Mesothelial cell of epicardium (in vitro differentiated cells): Measurements from ENCODE around the gene RERE. TPM values are rescaled to one million over a fixed set of nuclear protein-coding genes. Genes with fewer than 3 reads are reported as not detected.
A peak's percentile ranks its signal among the peaks of the same experiment; 100 is the strongest.

Source experiments
- DNase-seq, 2 experiments: peaks; one replicate each; pipeline ENCODE4 v3.0.0; 2021; ENCODE audit warnings: low spot score in 2 of 2; ENCODE audit not compliant: unreplicated experiment in 2 of 2
- H3K27ac Mint-ChIP-seq: 2 replicates; pipeline ENCODE4 v1.8.0; 2021; ENCODE audit warnings: mixed read lengths
- H3K27me3 Mint-ChIP-seq: 2 replicates; pipeline ENCODE4 v1.8.0; 2021; ENCODE audit warnings: low read depth, mixed read lengths
- H3K36me3 Mint-ChIP-seq: 2 replicates; pipeline ENCODE4 v1.8.0; 2021; ENCODE audit warnings: mixed read lengths
- H3K4me1 Mint-ChIP-seq: 2 replicates; pipeline ENCODE4 v1.8.0; 2021; ENCODE audit warnings: mixed read lengths
- H3K4me3 Mint-ChIP-seq: 2 replicates; pipeline ENCODE4 v1.8.0; 2021; ENCODE audit warnings: mild to moderate bottlenecking, moderate library complexity, mixed read lengths
- H3K9me3 Mint-ChIP-seq: 2 replicates; pipeline ENCODE4 v1.8.0; 2021; ENCODE audit warnings: mixed read lengths
- CTCF ChIP-seq: fragments of 200-600 bp; sonication (generic); IDR thresholded peaks from one replicate; pipeline ENCODE4 v1.5.0; 2021; ENCODE audit warnings: antibody characterized with exemption; ENCODE audit not compliant: unreplicated experiment
- total RNA-seq: library from RNA; stranded (reverse); gene quantifications from 3 replicates; pipeline ENCODE4 v1.2.1, GENCODE V29; 2021

The RERE gene
- total RNA-seq, 1 donor from 2014 or later, result 187 TPM

- no peak overlapping the region for H3K4me3 Mint-ChIP-seq
- H3K36me3 Mint-ChIP-seq, result peaks cover 5% of the 10 kb centered on the region
- H3K4me1 Mint-ChIP-seq, result peaks cover 46% of the 10 kb centered on the region
- H3K27me3 Mint-ChIP-seq, result no peaks in the 10 kb centered on the region
- no peaks in the 10 kb centered on the region for H3K9me3 Mint-ChIP-seq
- peak overlapping the region; percentile 66 for H3K27ac Mint-ChIP-seq
- TF ChIP-seq CTCF, result no peak
- no peak for DNase-seq
These were observed 340.1 kb downstream of the RERE start for GRCh38 chr1:8477166-8477982.

GRCh38 chr1:8476006-8476405, 341.4 kb downstream of the RERE start:
- Mint-ChIP-seq H3K4me1 (peaks cover 46% of the 10 kb centered on the region), H3K9me3 (no peaks in the 10 kb centered on the region), H3K27me3 (no peaks in the 10 kb centered on the region), H3K4me3 (no peak overlapping the region), H3K27ac (peak overlapping the region; percentile 39), H3K36me3 (peaks cover 5% of the 10 kb centered on the region)
- no peak for TF ChIP-seq CTCF
- no peak for DNase-seq

- Mint-ChIP-seq H3K9me3 (no peaks in the 10 kb centered on the region), H3K27me3 (no peaks in the 10 kb centered on the region), H3K27ac (no peak overlapping the region), H3K36me3 (peaks cover 1% of the 10 kb centered on the region), H3K4me3 (no peak overlapping the region), H3K4me1 (peaks cover 50% of the 10 kb centered on the region)
- DNase-seq, result no peak
- no peak for TF ChIP-seq CTCF
These were observed 343.1 kb downstream of the RERE start for GRCh38 chr1:8474369-8474768.

- no peak for TF ChIP-seq CTCF
- H3K27me3 Mint-ChIP-seq, result no peaks in the 10 kb centered on the region
- no peak for DNase-seq
- H3K9me3 Mint-ChIP-seq, result no peaks in the 10 kb centered on the region
- H3K4me1 Mint-ChIP-seq, result peaks cover 50% of the 10 kb centered on the region
- H3K36me3 Mint-ChIP-seq, result no peaks in the 10 kb centered on the region
- H3K4me3 Mint-ChIP-seq, result no peak overlapping the region
- H3K27ac Mint-ChIP-seq, result peak overlapping the region; percentile 4
These were observed 343.5 kb downstream of the RERE start for GRCh38 chr1:8473891-8474300.

- Mint-ChIP-seq H3K4me3 (no peak overlapping the region), H3K4me1 (peaks cover 50% of the 10 kb centered on the region), H3K27ac (peak overlapping the region; percentile 18), H3K9me3 (no peaks in the 10 kb centered on the region), H3K27me3 (no peaks in the 10 kb centered on the region), H3K36me3 (no peaks in the 10 kb centered on the region)
- no peak for DNase-seq
- no peak for TF ChIP-seq CTCF
These were observed 344.1 kb downstream of the RERE start for GRCh38 chr1:8473121-8473875.
